NCI-H2081 treated with DMSO at 0.1 percent for 48 hours (cell line): ENCODE results near the gene COL4A6.

Experiments
- DNase-seq: peaks from one replicate; lab custom pipeline; 2025; lab: John Stamatoyannopoulos, UW

Gene COL4A6

GRCh38 chrX:108270739-108271396, 167.4 kb downstream of the COL4A6 start:
- DNase-seq, result no peak

GRCh38 chrX:108270280-108270679, 167.9 kb downstream of the COL4A6 start:
- no peak for DNase-seq

GRCh38 chrX:108268434-108269080, 169.7 kb downstream of the COL4A6 start:
- DNase-seq, result no peak

DNA sequence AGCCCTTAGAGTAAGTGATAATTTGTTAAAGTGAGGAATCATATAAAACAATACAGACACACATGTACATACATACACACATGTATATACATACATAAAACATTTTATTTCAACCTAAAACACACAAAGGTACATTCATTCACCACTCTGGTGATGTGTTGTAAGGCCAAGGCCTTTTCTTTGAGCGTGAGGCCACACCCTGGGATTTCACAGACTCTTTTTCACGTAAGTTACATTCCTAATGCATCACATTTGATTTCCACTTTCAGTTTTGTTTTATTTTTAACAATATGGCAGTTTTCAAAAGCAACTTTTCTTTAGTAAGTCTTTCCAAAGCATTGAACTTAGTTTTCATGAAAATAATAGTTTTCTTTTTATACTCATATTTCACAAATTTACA, 170.7 kb downstream of the COL4A6 start:
- DNase-seq, result no peak

- DNase-seq, result no peak
Observed at GRCh38 chrX:108264376-108264775, 173.8 kb downstream of the COL4A6 start.

GRCh38 chrX:108261549-108262203, 176.5 kb downstream of the COL4A6 start:
- no peak for DNase-seq

DNA sequence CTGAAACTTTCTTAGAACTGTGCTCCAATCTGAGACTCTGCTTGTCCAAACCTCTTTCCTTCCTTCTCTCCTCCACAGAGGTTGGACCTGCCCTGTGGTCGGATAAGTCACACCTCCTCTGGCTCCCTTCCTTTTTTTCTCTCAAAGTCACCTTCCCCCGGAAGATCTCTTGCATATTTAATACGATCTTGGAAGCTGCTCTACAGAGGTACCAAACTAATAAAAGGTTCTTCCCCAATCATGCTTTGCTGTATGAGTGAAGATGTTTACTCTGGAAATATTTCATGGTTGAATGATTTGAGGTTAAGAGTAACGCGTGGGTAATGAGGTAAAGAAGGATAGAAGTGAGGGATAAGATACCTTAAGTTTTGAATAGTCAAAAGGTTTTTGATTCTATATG, 180.7 kb downstream of the COL4A6 start:
- no peak for DNase-seq

- DNase-seq, result no peak
Observed at GRCh38 chrX:108254636-108255035, 183.6 kb downstream of the COL4A6 start.

- DNase-seq, result no peak
Observed at GRCh38 chrX:108250654-108251579, 187.3 kb downstream of the COL4A6 start.

- no peak for DNase-seq
Observed at GRCh38 chrX:108246304-108246954, 191.8 kb downstream of the COL4A6 start.

- DNase-seq, result no peak
Observed at GRCh38 chrX:108245462-108245861, 192.8 kb downstream of the COL4A6 start.

- DNase-seq, result no peak
Observed at GRCh38 chrX:108235986-108236385, 202.2 kb downstream of the COL4A6 start.

GRCh38 chrX:108230574-108230973, 207.6 kb downstream of the COL4A6 start:
- DNase-seq, result no peak

GRCh38 chrX:108224727-108225621, 213.2 kb downstream of the COL4A6 start:
- DNase-seq, result peak; percentile 39

DNA sequence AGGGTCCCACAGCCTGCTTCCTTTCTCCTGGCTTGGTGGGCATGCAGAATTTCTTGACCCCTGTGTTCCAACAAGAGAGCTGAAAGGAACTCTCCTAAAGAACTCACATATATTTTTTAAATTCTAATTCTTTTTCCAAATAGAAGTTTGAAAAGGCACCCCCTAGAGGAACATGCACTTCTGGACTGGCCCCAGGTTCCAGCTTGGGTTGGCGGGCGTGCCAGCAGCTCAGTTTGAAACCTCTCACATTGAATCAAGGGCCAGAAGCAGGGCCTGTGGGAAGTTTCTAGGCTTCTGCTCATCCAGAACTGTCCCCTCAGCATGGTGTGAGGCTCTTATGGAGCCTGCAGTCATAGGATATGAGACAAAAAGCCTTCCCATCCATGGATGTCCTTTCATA, 214.0 kb downstream of the COL4A6 start:
- no peak for DNase-seq

DNA sequence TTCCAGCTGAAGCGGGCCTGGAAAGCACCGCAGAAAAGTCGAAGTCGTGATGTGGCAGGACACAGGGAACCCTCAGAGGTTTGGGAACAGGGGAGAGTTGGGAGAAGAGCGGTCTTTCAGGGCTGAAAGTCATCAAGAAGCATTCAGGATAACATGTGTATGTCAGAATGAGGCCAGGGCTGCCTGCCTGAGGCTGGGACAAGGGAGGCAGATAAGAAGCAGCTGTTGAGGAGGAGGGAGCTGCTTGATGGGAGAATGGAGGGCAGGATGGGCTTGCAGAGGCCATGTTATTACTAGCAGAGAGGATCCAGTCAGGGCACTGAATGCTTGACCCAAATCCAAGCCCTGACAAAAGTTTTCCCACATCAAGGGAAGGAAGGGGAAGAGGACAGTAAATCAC, 214.6 kb downstream of the COL4A6 start:
- DNase-seq, result no peak

DNA sequence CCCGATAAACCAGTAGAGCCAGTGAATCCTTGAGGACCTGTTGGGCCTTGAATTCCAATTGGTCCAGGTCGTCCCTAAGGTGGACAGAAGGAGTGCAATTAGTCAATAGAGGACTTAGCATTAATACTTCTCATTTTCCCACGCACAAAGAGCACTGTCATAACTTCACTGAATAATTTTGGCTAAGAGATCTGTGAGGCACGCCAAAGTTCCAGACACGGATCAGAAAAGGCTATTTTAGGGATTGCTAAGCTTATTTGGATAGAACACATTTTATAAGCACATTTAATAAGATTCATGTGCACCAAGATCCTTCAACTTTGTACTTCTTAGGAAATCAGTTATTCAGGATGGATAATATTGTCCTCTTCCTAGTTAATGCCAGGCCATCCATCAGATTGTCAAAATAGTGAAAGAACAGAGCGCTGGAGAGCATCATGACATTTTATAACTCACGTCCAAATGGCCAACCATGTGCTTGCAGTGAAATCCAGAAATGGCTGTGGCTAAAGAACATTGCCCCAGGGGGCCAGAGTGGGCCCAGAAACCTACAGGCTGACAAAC, 216.8 kb downstream of the COL4A6 start:
- DNase-seq, result no peak

GRCh38 chrX:108219949-108220601, 218.1 kb downstream of the COL4A6 start:
- DNase-seq, result no peak

DNA sequence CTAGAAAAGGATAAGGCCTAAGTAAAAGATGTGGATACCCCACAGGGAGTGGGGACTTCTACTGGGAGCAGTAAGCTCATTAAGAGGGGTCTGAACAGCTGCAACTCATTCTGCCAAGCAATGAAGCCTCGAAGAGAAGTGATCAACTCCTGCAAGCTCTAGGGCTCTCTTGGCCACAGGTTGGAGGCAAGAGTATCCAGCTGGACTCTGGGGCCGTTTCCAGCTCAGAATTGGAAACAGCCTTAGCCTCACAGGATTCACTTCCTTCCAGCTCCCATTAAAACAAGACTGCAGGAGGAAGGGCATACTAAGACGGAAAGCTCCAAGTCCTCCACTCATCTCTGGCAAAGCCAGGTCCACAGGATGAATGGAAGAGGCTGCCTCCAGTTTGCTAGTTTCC, 220.3 kb downstream of the COL4A6 start:
- DNase-seq, result no peak
